HEK293 (cell line): ENCODE data around the gene CTAG2.

ENCODE experiments used
- CTCF ChIP-seq: fragments of 450-650 bp; formaldehyde crosslinking; IDR thresholded peaks from 2 replicates; pipeline ENCODE4 v1.5.1; 2016; ENCODE audit warnings: missing biosample characterization, missing genetic modification characterization
- TRIM28 ChIP-seq: IDR thresholded peaks from 2 replicates; pipeline ENCODE4 v1.6.1; 2011; ENCODE audit warnings: low read length, control low read depth, borderline replicate concordance
- ZFHX2 ChIP-seq: fragments of 450-650 bp; formaldehyde crosslinking; conservative IDR thresholded peaks from 2 replicates; pipeline ENCODE4 v1.5.1; 2016; ENCODE audit warnings: missing biosample characterization, missing genetic modification characterization
- ZNF202 ChIP-seq: fragments of 450-650 bp; formaldehyde crosslinking; IDR thresholded peaks from 2 replicates; pipeline ENCODE4 v1.5.1; 2016; ENCODE audit warnings: missing biosample characterization, missing genetic modification characterization, borderline replicate concordance
- ZNF626 ChIP-seq: fragments of 450-650 bp; sonication (Bioruptor Pico); formaldehyde crosslinking; IDR thresholded peaks from 2 replicates; pipeline ENCODE4 v1.5.1; 2018; ENCODE audit warnings: missing biosample characterization, missing genetic modification characterization, inconsistent platforms
- ZNF629 ChIP-seq: fragments of 450-650 bp; formaldehyde crosslinking; IDR thresholded peaks from 2 replicates; pipeline ENCODE4 v1.5.1; 2017; ENCODE audit warnings: missing biosample characterization, missing genetic modification characterization
- TF ChIP-seq, protein P1 (sequence below): fragments of 450-650 bp; formaldehyde crosslinking; IDR thresholded peaks from 2 replicates; pipeline ENCODE4 v1.5.1; 2017; ENCODE audit warnings: missing biosample characterization, mild to moderate bottlenecking, missing genetic modification characterization, moderate library complexity

GRCh38 chrX:154658957-154659356 is 5.6 kb upstream of the CTAG2 start:
- TF ChIP-seq TRIM28 (no peak), ZFHX2 (tag by site-specific recombination) (no peak), ZNF626 (tag by site-specific recombination) (no peak), CTCF (no peak), ZNF629 (tag by site-specific recombination) (no peak), ZNF202 (no peak)
- TF ChIP-seq, protein P1, sequence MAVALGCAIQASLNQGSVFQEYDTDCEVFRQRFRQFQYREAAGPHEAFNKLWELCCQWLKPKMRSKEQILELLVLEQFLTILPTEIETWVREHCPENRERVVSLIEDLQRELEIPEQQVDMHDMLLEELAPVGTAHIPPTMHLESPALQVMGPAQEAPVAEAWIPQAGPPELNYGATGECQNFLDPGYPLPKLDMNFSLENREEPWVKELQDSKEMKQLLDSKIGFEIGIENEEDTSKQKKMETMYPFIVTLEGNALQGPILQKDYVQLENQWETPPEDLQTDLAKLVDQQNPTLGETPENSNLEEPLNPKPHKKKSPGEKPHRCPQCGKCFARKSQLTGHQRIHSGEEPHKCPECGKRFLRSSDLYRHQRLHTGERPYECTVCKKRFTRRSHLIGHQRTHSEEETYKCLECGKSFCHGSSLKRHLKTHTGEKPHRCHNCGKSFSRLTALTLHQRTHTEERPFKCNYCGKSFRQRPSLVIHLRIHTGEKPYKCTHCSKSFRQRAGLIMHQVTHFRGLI (tag by site-specific recombination): no peak
